SK-N-SH (cell line): Measurements from ENCODE around the gene RNF217. TPM values are rescaled to one million over a fixed set of nuclear protein-coding genes. Genes with fewer than 3 reads are reported as not detected.

Experiments
- CTCF ChIA-PET: fragments of 300-600, 350-600 bp; formaldehyde crosslinking; extraction: SDS; loops from one replicate; lab custom pipeline; 2021; lab: Yijun Ruan, JAX
- POLR2A ChIA-PET: fragments of 350-600 bp; sonication (Branson Sonifier 250); formaldehyde crosslinking; extraction: SDS; loops from one replicate; lab custom pipeline; 2020; ENCODE audit warnings: antibody characterized with exemption, inconsistent platforms; lab: Yijun Ruan, JAX
- DNase-seq: peaks from one replicate; pipeline ENCODE4 v3.0.0; 2012
- H2AFZ ChIP-seq: fragments of 200-600 bp; sonication (generic); 2 replicates; pipeline ENCODE4 v1.8.1; 2016; ENCODE audit warnings: antibody characterized with exemption, mild to moderate bottlenecking, low read depth
- H3F3A ChIP-seq: fragments of 200-600 bp; sonication (generic); replicated peaks from 2 replicates; pipeline ENCODE3; 2016; ENCODE audit warnings: antibody characterized with exemption, mild to moderate bottlenecking; ENCODE audit not compliant: insufficient read depth
- H3K27ac ChIP-seq, 2 experiments: fragments of 200-500 bp in 1 of 2; fragments of 200-600 bp in 1 of 2; sonication (Bioruptor generic) in 1 of 2; sonication (generic), shearing (Covaris generic) in 1 of 2; 2 replicates each; pipeline versions ENCODE4 v1.5.1 to v1.6.1; 2014 to 2016; ENCODE audit warnings: low read depth in 2 of 2, inconsistent platforms in 1 of 2, low read length in 1 of 2, mild to moderate bottlenecking in 1 of 2, mixed read lengths in 1 of 2
- H3K27me3 ChIP-seq: fragments of 200-600 bp; sonication (generic), shearing (Covaris generic); 2 replicates; pipeline ENCODE4 v1.6.1; 2016; ENCODE audit warnings: mixed run types; ENCODE audit not compliant: insufficient read depth
- H3K36me3 ChIP-seq, 2 experiments: fragments of 200-500 bp in 1 of 2; fragments of 200-600 bp in 1 of 2; sonication (Bioruptor generic) in 1 of 2; sonication (generic) in 1 of 2; replicated peaks in 1 of 2; 2 replicates each; pipeline versions ENCODE3 to v1.5.1; 2014 to 2016; ENCODE audit warnings: low read length in 1 of 2, mild to moderate bottlenecking in 1 of 2; ENCODE audit not compliant: insufficient read depth in 2 of 2, control insufficient read depth in 1 of 2
- H3K4me1 ChIP-seq, 2 experiments: fragments of 200-500 bp in 1 of 2; fragments of 200-600 bp in 1 of 2; sonication (Bioruptor generic) in 1 of 2; sonication (generic), shearing (Covaris generic) in 1 of 2; 2 replicates each; pipeline versions ENCODE4 v1.5.1 to v1.6.1; 2014 to 2016; ENCODE audit warnings: low read depth in 1 of 2, low read length in 1 of 2, mixed run types in 1 of 2; ENCODE audit not compliant: insufficient read depth in 2 of 2, control insufficient read depth in 1 of 2
- H3K4me2 ChIP-seq: fragments of 200-600 bp; sonication (generic), shearing (Covaris generic); 2 replicates; pipeline ENCODE4 v1.6.1; 2017; ENCODE audit warnings: mixed run types
- H3K4me3 ChIP-seq, 2 experiments: fragments of 200-500 bp in 1 of 2; fragments of 200-600 bp in 1 of 2; sonication (Bioruptor generic) in 1 of 2; sonication (generic), shearing (Covaris generic) in 1 of 2; 2 replicates each; pipeline versions ENCODE4 v1.5.1 to v1.8.1; 2014 to 2016; ENCODE audit warnings: low read depth in 2 of 2, inconsistent platforms in 1 of 2, low read length in 1 of 2, mild to moderate bottlenecking in 1 of 2, mixed read lengths in 1 of 2, moderate library complexity in 1 of 2
- H3K79me2 ChIP-seq: fragments of 200-600 bp; sonication (generic); 2 replicates; pipeline ENCODE4 v1.8.1; 2017; ENCODE audit warnings: mild to moderate bottlenecking; ENCODE audit not compliant: insufficient read depth
- H3K9ac ChIP-seq: fragments of 200-600 bp; sonication (generic); 2 replicates; pipeline ENCODE4 v1.6.1; 2017; ENCODE audit warnings: mixed run types
- H3K9me2 ChIP-seq: fragments of 200-600 bp; sonication (generic); 2 replicates; pipeline ENCODE4 v1.6.1; 2017; ENCODE audit warnings: mixed run types
- H3K9me3 ChIP-seq: fragments of 200-600 bp; sonication (generic); 2 replicates; pipeline ENCODE4 v1.6.1; 2017; ENCODE audit warnings: mixed run types, mild to moderate bottlenecking, moderate library complexity
- H4K20me1 ChIP-seq: fragments of 200-600 bp; sonication (generic); 2 replicates; pipeline ENCODE4 v1.6.1; 2017; ENCODE audit warnings: mild to moderate bottlenecking, mixed run types; ENCODE audit not compliant: insufficient read depth
- CHD2 ChIP-seq: fragments of 150-350 bp; IDR thresholded peaks from 2 replicates; pipeline ENCODE4 v1.6.1; 2018; ENCODE audit warnings: low read length; ENCODE audit not compliant: partially characterized antibody
- ELF1 ChIP-seq: IDR thresholded peaks from 2 replicates; pipeline ENCODE4 v1.4.0; 2012
- FOSL2 ChIP-seq: IDR thresholded peaks from 2 replicates; pipeline ENCODE4 v1.4.0; 2012; ENCODE audit warnings: low read depth, mild to moderate bottlenecking, moderate library complexity, borderline replicate concordance
- FOXJ3 ChIP-seq: sonication (generic); formaldehyde crosslinking; IDR thresholded peaks from 2 replicates; pipeline ENCODE4 v1.5.1; 2020; ENCODE audit warnings: mild to moderate bottlenecking, missing genetic modification reagents
- FOXM1 ChIP-seq: IDR thresholded peaks from 2 replicates; pipeline ENCODE4 v1.4.0; 2012; ENCODE audit warnings: low read depth, mild to moderate bottlenecking
- GABPA ChIP-seq: IDR thresholded peaks from 2 replicates; pipeline ENCODE4 v1.4.0; 2012; ENCODE audit warnings: low read depth, mild to moderate bottlenecking
- MEF2A ChIP-seq: IDR thresholded peaks from 2 replicates; pipeline ENCODE4 v1.4.0; 2012; ENCODE audit warnings: low read depth, borderline replicate concordance
- MXI1 ChIP-seq: IDR thresholded peaks from 2 replicates; pipeline ENCODE4 v1.6.1; 2012; ENCODE audit warnings: mild to moderate bottlenecking, low read depth, low read length, improper control_type of control experiment
- NFIC ChIP-seq: IDR thresholded peaks from 2 replicates; pipeline ENCODE4 v1.4.0; 2012; ENCODE audit warnings: borderline replicate concordance
- NRF1 ChIP-seq: IDR thresholded peaks from 2 replicates; pipeline ENCODE4 v1.6.1; 2012; ENCODE audit warnings: low read depth, mild to moderate bottlenecking, low read length
- RCOR1 ChIP-seq: fragments of 150-350 bp; IDR thresholded peaks from 2 replicates; pipeline ENCODE4 v1.6.1; 2017; ENCODE audit warnings: antibody characterized with exemption, low read length
- SIN3A ChIP-seq: IDR thresholded peaks from 2 replicates; pipeline ENCODE4 v1.6.1; 2012; ENCODE audit warnings: low read depth, mild to moderate bottlenecking, low read length, moderate library complexity, borderline replicate concordance
- SMC3 ChIP-seq: IDR thresholded peaks from 2 replicates; pipeline ENCODE4 v1.6.1; 2012; ENCODE audit warnings: low read depth, low read length, improper control_type of control experiment
- TAF1 ChIP-seq: IDR thresholded peaks from 2 replicates; pipeline ENCODE4 v1.6.1; 2012; ENCODE audit warnings: low read depth, mild to moderate bottlenecking, low read length, moderate library complexity, borderline replicate concordance
- TCF12 ChIP-seq: IDR thresholded peaks from 2 replicates; pipeline ENCODE4 v1.4.0; 2012
- TEAD4 ChIP-seq: IDR thresholded peaks from 2 replicates; pipeline ENCODE4 v1.4.0; 2012; ENCODE audit warnings: mild to moderate bottlenecking, borderline replicate concordance; ENCODE audit not compliant: insufficient read depth
- YY1 ChIP-seq: IDR thresholded peaks from 2 replicates; pipeline ENCODE4 v1.4.0; 2012; ENCODE audit warnings: low read depth, mild to moderate bottlenecking
- WGBS: methylation state at CpG from one replicate; pipeline ENCODE4 v1.1.6; 2017; ENCODE audit warnings: low lambda C conversion rate; 5-methylcytosine and 5-hydroxymethylcytosine counted together
- polyA plus RNA-seq, 3 experiments: library from polyadenylated mRNA; depleted of rRNA; stranded (reverse); fragments of >200 nt; gene quantifications; 2 replicates each; pipeline ENCODE4 v1.2.3, GENCODE V29; 2012
- TF ChIP-seq, protein P1 (sequence below): IDR thresholded peaks from 2 replicates; pipeline ENCODE4 v1.4.0; 2012; ENCODE audit warnings: low read depth, borderline replicate concordance
- TF ChIP-seq, protein P2 (sequence below): fragments of 150-350 bp; IDR thresholded peaks from 2 replicates; pipeline ENCODE4 v1.6.1; 2016; ENCODE audit warnings: mild to moderate bottlenecking, low read depth, low read length
- TF ChIP-seq, protein P3 (sequence below): IDR thresholded peaks from 2 replicates; pipeline ENCODE4 v1.6.1; 2012; ENCODE audit warnings: mild to moderate bottlenecking, low read depth, low read length, moderate library complexity
- TF ChIP-seq, protein P4 (sequence below): IDR thresholded peaks from 2 replicates; pipeline ENCODE4; 2012

The RNF217 gene
- polyA plus RNA-seq, 1 of the 3 experiments (the other 2 are of a cell fraction), result 0.28 TPM

DNA sequence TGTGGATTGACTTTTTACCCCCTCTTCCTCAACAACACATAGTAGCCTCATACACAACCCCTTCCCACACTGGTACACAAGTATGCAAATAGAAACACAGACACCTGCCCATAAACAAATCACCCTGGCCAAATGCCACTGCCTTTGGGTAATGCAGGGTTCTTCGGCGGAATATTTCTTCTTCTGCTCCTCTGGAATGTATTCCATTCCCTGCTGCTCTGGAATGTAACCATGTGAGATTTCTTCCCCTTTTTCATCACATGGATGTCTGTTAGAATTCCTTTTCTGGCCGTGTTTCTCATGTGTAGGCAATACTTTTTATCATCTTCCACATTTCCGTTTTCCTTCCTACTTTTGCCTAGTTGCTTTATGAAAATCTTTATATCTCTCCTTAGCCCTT, 115.2 kb downstream of the RNF217 start:
- H3F3A ChIP-seq, result no peaks in the 10 kb centered on the region
- no peaks in the 10 kb centered on the region for H4K20me1 ChIP-seq
- H3K79me2 ChIP-seq, result no peaks in the 10 kb centered on the region
- 39% methylated on average over 4 of the region's 4 CpGs for WGBS
- no peak for DNase-seq
- no peak overlapping the region for H3K4me3 ChIP-seq
- no peaks in the 10 kb centered on the region for H3K27me3 ChIP-seq
- no peaks in the 10 kb centered on the region for H3K36me3 ChIP-seq
- H3K9me3 ChIP-seq, result no peaks in the 10 kb centered on the region
- H3K9ac ChIP-seq, result no peak overlapping the region
- ChIA-PET CTCF (interaction anchor here (1.0 kb wide), 1 partner anchor 37 kb away, joined by 3 read pairs; no protein-coding TSS in a partner anchor), POLR2A (no interaction called here)
- H3K4me2 ChIP-seq, result no peak overlapping the region
- H3K9me2 ChIP-seq, result no peaks in the 10 kb centered on the region
- H2AFZ ChIP-seq, result no peak overlapping the region
- H3K4me1 ChIP-seq, result no peaks in the 10 kb centered on the region
- H3K27ac ChIP-seq, result no peak overlapping the region
- TF ChIP-seq TEAD4 (no peak), FOSL2 (no peak), MEF2A (no peak), NRF1 (no peak), YY1 (no peak), SIN3A (no peak), MXI1 (no peak), CHD2 (no peak), FOXM1 (no peak), RCOR1 (no peak), GABPA (no peak), TAF1 (no peak)
- TF ChIP-seq, protein P1, sequence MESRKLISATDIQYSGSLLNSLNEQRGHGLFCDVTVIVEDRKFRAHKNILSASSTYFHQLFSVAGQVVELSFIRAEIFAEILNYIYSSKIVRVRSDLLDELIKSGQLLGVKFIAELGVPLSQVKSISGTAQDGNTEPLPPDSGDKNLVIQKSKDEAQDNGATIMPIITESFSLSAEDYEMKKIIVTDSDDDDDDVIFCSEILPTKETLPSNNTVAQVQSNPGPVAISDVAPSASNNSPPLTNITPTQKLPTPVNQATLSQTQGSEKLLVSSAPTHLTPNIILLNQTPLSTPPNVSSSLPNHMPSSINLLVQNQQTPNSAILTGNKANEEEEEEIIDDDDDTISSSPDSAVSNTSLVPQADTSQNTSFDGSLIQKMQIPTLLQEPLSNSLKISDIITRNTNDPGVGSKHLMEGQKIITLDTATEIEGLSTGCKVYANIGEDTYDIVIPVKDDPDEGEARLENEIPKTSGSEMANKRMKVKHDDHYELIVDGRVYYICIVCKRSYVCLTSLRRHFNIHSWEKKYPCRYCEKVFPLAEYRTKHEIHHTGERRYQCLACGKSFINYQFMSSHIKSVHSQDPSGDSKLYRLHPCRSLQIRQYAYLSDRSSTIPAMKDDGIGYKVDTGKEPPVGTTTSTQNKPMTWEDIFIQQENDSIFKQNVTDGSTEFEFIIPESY, result no peak
- TF ChIP-seq, protein P2, sequence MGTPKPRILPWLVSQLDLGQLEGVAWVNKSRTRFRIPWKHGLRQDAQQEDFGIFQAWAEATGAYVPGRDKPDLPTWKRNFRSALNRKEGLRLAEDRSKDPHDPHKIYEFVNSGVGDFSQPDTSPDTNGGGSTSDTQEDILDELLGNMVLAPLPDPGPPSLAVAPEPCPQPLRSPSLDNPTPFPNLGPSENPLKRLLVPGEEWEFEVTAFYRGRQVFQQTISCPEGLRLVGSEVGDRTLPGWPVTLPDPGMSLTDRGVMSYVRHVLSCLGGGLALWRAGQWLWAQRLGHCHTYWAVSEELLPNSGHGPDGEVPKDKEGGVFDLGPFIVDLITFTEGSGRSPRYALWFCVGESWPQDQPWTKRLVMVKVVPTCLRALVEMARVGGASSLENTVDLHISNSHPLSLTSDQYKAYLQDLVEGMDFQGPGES, result no peak

DNA sequence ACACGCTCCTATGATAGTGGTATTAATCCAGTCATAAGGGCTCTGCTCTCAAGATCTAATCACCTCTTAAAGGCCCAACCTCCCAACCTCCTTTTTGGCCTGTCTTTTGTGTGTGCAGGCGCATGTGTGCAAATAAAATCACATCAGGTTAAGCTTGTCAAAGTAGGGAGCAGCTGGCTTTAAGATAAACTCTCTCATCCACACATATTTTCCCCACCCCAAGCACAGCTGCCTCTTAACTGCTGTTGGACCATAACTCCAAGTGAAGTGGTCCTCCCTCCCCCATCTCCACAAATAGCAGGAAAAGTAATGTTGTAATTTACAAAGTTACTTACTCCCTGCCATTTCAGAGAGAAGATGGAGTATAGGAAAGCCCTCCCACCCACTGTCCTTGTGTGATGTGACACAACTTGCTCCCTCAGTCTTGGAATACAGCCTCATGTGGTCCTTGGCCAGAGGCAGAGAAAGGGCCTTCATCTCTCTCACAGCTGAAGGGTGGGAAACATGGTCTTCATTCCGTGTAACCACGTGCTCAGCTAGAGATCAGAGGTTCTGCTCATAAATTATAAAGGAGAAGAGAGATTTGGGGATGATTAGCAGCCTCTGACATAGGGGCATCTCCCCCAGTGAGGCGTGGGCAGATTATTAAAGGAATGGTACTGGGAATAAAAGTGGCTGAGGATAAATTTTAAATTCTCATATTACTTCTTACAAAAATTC, 116.5 kb downstream of the RNF217 start:
- Histone ChIP-seq H3K4me2 (no peak overlapping the region), H3K4me3 (no peak overlapping the region), H4K20me1 (no peaks in the 10 kb centered on the region), H3F3A (no peaks in the 10 kb centered on the region), H3K79me2 (no peaks in the 10 kb centered on the region), H3K27ac (no peak overlapping the region), H2AFZ (no peak overlapping the region), H3K4me1 (no peaks in the 10 kb centered on the region), H3K27me3 (no peaks in the 10 kb centered on the region), H3K9me3 (no peaks in the 10 kb centered on the region), H3K36me3 (no peaks in the 10 kb centered on the region), H3K9ac (no peak overlapping the region), H3K9me2 (no peaks in the 10 kb centered on the region; the same call in 1 of the 2 replicates)
- ChIA-PET CTCF (interaction anchor here (1.4 kb wide), 1 partner anchor 20 kb away, joined by 3 read pairs; no protein-coding TSS in a partner anchor), POLR2A (no interaction called here)
- no peak for DNase-seq
- 4% methylated on average over 5 of the region's 5 CpGs for WGBS
- TF ChIP-seq FOXJ3 (CRISPR knock-in tag), result no peak
- TF ChIP-seq, protein P3, sequence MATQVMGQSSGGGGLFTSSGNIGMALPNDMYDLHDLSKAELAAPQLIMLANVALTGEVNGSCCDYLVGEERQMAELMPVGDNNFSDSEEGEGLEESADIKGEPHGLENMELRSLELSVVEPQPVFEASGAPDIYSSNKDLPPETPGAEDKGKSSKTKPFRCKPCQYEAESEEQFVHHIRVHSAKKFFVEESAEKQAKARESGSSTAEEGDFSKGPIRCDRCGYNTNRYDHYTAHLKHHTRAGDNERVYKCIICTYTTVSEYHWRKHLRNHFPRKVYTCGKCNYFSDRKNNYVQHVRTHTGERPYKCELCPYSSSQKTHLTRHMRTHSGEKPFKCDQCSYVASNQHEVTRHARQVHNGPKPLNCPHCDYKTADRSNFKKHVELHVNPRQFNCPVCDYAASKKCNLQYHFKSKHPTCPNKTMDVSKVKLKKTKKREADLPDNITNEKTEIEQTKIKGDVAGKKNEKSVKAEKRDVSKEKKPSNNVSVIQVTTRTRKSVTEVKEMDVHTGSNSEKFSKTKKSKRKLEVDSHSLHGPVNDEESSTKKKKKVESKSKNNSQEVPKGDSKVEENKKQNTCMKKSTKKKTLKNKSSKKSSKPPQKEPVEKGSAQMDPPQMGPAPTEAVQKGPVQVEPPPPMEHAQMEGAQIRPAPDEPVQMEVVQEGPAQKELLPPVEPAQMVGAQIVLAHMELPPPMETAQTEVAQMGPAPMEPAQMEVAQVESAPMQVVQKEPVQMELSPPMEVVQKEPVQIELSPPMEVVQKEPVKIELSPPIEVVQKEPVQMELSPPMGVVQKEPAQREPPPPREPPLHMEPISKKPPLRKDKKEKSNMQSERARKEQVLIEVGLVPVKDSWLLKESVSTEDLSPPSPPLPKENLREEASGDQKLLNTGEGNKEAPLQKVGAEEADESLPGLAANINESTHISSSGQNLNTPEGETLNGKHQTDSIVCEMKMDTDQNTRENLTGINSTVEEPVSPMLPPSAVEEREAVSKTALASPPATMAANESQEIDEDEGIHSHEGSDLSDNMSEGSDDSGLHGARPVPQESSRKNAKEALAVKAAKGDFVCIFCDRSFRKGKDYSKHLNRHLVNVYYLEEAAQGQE, result no peak
- TF ChIP-seq, protein P4, sequence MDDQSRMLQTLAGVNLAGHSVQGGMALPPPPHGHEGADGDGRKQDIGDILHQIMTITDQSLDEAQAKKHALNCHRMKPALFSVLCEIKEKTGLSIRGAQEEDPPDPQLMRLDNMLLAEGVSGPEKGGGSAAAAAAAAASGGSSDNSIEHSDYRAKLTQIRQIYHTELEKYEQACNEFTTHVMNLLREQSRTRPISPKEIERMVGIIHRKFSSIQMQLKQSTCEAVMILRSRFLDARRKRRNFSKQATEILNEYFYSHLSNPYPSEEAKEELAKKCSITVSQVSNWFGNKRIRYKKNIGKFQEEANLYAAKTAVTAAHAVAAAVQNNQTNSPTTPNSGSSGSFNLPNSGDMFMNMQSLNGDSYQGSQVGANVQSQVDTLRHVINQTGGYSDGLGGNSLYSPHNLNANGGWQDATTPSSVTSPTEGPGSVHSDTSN, result no peak
- TF ChIP-seq TEAD4, result no peak
- no peak for TF ChIP-seq SMC3
- TF ChIP-seq ELF1, result no peak
- no peak for TF ChIP-seq NFIC
- TF ChIP-seq GABPA, result no peak
- no peak for TF ChIP-seq TCF12
- no peak for TF ChIP-seq TAF1
- no peak for TF ChIP-seq FOSL2
